D341Med (cell line): Measurements from ENCODE around the gene TENM4.
"Not testable (repeated sequence)": the region's sequence is repeated elsewhere in the genome, so short reads cannot be mapped to it uniquely, and the experiment has no call there.

ENCODE experiments used
- DNase-seq: peaks from one replicate; pipeline ENCODE4 v3.0.0; 2012; ENCODE audit warnings: low spot score

TENM4 gene

DNA sequence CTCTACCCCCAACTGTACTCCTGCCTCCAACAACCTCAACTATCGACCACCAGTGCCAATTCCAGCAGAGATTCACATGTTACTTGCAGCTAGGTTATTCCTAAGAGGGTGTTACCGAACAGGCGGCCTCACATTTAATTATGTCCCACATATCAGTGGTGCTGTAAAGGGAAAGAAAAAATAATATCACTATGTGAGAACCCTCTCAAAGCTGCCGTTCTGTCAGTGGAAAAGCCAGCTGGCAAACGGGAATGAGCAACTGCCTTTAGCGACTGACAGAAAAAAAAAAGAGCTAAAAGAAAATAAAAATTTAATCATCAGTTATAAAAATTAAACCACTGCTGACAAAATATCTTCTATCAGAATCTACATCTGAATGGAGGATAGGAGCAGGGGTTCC lies 595.3 kb downstream of the TENM4 start:
- DNase-seq, result no peak

DNA sequence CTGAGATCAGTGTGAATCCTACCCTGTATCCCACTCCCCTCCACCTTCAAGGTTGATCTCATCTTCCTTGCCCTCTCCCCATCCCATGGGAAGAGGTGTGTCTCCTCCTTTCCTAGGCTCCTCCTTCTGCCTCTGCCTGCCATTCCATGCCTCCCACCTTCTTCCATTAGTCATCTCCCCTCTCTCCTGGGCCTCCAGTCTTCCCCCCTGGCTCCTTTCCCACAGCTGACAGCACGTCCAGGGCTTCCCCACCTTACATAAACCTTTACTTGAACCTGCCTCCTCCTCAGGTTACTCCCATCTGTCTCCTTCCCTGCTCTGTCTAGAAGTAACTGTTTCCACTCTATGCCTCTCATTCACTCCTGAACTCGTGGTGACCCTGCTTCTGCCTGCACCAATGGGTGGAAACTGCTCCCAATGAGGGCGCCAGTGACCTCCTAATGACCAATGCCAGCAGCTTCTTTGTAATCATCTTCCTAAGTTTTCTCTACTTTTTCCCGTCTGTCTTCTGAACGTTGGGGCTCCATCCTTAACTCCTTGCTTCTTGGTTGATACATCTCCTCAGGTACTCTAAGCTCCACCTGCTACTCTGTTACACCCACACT lies 599.3 kb downstream of the TENM4 start:
- DNase-seq, result no peak

DNA sequence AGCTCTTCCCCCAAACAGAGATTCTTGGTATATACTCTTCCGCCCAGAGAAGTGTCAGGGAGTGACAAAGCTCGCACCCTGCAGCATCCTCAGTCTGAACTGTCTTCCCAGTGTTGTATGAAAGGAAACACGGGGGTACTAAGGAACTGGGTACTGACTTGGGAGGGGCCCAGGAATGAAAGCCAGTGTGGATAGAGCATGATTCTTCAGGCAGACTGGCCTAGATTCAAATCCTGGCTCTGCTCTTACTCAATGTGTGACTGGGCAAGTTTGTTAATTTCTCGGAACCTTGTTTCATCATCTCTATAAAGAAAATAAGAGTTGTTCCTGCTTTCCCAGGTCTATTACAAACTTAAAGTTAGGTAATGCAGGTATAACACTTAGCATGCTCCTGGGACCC lies 600.2 kb downstream of the TENM4 start:
- DNase-seq, result no peak

DNA sequence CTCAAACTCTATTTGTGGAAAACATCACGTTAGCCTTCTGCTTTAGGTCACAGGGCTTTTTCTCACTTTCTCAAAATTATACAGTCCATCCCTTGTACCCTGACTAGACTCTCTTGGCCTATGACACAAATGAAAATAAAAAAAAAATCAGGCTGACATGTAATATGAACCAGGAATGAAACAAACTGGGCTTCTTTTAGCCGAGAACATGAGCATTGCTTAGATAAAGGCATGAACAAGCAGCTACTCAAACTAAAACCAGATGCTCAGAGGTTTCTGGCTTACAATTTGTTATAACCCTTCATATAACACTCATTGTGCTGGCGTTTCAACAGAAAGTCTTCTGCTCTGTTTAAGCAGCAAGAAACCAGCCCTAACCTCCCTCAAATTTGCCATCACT lies 600.6 kb downstream of the TENM4 start:
- DNase-seq, result no peak

DNA sequence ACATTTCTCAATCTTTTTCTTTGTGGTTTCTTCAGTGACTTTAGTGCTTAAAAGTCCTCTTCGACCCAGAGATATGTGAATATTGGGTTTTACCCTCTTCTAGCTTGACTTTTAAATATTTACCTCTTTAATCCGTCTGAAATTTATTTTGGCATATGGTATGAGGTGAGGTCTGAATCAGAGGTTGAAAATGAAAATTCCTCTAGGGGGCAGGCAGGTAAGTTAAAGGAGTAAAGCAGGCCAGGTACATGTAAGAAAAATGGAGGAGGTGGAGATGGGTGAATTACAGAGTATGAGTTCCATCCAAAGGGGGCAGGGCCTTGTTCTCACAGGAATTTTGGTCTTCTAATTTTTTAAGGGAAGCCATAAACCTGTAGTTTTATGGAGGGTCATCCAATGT lies 602.4 kb downstream of the TENM4 start:
- no peak for DNase-seq

DNA sequence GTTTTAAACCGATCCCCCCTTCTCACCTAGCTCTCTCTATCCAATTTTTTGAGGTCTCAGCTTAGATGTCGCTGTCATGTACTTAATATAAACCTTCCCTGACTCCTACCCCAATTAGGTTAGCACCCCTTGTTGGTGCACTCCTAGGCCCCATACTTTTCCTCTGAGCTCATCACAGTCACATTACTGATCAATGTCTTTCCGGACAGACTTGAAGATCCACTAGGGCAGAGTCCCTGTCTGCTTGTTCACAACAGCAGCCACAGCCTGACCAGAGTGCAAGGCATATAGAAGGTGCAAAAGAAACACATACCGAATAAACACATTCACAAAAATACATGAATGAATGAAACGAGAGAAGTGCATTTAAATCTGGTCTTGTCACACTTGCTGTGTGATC lies 605.2 kb downstream of the TENM4 start:
- no peak for DNase-seq

DNA sequence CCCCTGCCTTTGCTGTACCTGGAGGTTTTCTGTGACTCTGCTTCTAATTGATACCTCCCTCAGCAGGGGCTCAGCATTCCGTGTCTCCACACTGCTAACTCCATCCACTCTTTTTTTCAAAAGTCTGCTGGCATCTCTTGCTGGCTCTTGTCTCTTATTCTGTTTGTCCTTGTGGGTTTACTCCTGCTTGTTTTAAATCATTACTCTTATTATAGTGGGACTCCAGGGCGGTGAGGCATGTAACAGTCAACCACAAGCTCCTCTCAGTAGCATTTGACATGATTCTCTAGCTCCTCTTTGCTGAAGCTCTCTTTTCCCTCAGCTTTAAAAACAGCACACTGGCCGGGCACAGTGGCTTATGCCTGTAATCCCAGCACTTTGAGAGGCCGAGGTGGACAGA lies 605.9 kb downstream of the TENM4 start:
- DNase-seq, result no peak

GRCh38 chr11:78833237-78833636 lies 607.6 kb downstream of the TENM4 start:
- no peak for DNase-seq

GRCh38 chr11:78832226-78832947 lies 608.4 kb downstream of the TENM4 start:
- DNase-seq, result no peak

DNA sequence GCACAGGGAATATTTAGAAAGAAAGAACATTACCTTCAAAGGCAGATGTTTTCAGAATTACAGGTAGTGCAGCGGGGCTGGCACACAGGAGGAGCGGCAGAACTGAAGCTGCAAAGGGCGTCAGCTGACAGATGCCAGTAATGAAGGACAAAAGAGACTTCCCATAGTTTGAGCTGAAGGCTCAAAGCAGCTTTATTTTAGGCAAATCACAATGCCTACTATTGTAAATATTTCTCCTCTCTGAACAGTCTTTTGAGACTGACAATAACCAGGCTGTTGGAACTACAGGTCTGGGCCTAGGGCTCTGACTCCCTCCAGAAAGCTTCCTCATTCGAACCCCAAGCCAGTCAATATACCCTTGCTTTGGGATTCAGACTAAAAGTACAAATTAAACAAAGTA lies 609.3 kb downstream of the TENM4 start:
- DNase-seq, result no peak

- no peak for DNase-seq
Measured at GRCh38 chr11:78830277-78830819, 610.5 kb downstream of the TENM4 start.

DNA sequence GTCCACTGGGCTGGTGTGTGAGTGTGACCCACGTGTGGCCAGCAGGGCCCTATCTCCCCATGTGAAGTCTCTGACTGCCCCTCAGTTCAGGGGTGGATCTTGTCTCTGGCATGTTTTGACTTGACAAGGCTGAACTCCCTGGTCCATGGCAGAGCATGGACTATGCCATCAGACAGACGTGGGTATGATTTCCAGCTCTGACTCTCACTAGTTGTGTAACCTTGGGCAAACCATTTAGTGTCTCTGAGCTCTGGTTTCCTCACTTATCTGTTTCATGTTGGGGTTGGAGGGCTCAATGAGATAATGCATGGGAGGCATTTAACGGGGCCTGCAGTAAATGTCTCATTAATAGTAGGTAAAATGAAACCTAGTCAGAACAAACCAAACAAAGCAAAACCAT lies 611.7 kb downstream of the TENM4 start:
- DNase-seq, result no peak

DNA sequence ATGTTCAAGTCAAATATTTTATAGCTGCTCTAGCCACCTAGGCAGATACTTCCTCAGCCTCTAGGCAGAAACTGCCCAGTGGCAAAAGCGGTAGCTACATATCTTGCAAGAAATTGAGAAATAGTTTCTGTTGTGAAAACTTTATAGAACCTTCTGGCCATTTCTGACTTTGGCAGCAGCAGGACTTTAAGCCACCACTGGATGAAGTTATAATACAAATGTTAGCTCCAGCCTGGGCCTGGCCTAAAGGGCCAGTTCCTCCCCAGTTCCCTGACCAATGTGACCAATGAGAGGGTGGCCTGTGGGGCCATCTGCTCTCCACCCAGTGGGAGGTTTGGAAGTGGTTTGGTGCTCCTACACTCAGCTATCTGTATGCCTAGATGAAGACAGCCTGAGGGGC lies 612.2 kb downstream of the TENM4 start:
- DNase-seq, result no peak

DNA sequence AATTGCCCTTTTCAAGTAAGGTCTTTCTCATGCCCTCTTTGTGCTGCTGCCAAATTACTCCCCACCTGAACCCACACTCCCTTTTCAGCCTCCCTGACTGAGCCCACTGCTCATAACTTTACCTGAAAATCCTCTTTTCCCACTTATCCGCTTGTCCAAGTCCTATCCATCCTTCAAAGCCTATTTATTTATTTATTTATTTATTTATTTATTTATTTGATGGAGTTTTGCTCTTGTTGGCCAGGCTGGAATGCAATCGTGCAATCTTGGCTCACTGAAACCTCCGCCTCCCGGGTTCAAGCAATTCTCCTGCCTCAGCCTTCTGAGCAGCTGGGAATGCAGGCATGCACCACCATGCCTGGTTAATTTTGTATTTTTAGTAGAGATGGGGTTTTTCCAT lies 613.5 kb downstream of the TENM4 start:
- DNase-seq, result not testable (repeated sequence)

DNA sequence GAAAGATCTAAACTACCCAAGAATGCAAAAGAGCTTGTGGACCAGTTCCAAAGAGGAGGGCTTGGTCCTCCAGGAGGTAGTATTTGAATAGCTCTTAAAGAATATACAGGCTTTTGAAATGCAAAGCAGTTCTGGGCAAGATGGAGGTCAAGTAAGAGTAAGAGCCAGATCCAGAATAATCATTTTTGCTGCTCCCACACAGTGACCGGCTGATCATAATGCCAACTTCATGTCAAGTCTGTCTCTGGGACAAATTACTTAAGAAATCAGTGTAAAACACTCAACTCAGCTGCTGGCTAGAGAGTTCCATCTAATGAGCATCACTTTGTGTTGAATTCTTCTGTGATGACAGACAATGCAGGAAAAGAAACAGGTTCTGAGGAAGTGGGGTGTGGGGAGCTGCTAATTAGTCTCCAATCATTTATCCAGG lies 615.2 kb downstream of the TENM4 start:
- DNase-seq, result no peak

- no peak for DNase-seq
Measured at GRCh38 chr11:78823588-78823987, 617.2 kb downstream of the TENM4 start.

DNA sequence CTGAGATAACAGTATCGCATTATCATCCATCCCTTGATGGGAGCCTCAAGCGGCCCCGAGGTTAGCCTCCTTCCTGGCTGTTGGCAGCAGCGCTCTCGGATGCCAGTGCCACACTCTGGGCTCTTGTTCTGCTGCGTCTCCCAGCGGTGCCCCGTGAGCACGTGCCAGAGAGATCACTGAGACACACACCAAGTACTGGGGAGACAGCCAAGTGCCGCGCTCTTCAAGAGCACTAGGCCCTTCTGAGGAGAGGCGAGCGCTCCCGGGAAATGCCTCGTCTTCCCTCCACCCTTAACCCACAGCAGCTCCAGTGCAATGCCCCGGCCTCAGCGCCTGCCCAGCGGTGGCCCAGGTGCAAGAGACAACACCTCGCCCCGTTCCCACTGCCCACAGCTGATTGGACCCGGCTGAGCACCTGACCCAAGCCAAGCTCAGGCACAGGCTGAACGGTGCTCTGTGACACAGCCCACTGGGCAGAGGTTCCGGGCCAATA lies 617.9 kb downstream of the TENM4 start:
- DNase-seq, result no peak

GRCh38 chr11:78821371-78822306 lies 619.2 kb downstream of the TENM4 start:
- DNase-seq, result no peak

- DNase-seq, result no peak
Measured at GRCh38 chr11:78820741-78821140, 620.1 kb downstream of the TENM4 start.

GRCh38 chr11:78818201-78818600 lies 622.6 kb downstream of the TENM4 start:
- DNase-seq, result no peak

DNA sequence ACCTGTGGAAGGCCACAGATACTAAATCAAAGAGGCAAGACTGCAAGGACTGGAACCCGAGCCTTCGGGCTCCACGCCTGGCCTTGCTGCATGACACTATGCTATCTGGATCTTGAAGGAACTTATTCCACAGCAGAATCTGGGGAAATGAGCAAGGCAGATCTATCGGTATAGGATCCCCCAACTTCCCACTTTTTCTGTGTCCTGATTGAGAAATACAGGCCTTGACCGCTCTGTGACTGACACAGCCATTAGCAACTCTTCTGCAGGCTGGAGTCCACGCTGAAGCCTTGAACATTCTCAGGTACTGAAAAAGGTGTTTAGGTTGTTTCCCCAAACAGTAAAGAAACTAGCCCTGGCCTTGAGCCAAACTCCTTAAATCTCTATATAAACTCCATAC lies 625.0 kb downstream of the TENM4 start:
- DNase-seq, result no peak

GRCh38 chr11:78812513-78813293 lies 628.1 kb downstream of the TENM4 start:
- no peak for DNase-seq
